ENCODE results near the gene ASTN2.

Gene ASTN2

GRCh38 chr9:116635908-116636307 lies 778.9 kb downstream of the ASTN2 start:
- Histone ChIP-seq H3K27me3 (ENCODE audit: insufficient read depth, low read length) (no peaks in the 10 kb centered on the region), H3K79me2 (ENCODE audit: control insufficient read depth, insufficient read depth, low read length, unreplicated experiment) (no peaks in the 10 kb centered on the region), H3K36me3 (ENCODE audit: insufficient read depth, low read length) (no peaks in the 10 kb centered on the region), H3K4me1 (ENCODE audit: control insufficient read depth, insufficient read depth, low read length, unreplicated experiment) (peaks cover 25% of the 10 kb centered on the region), H3K4me3 (ENCODE audit: low read depth, low read length) (no peak overlapping the region), H2AFZ (ENCODE audit: low read length, unreplicated experiment) (no peak overlapping the region), H3K27ac (ENCODE audit: low read depth, low read length) (no peak overlapping the region)

DNA sequence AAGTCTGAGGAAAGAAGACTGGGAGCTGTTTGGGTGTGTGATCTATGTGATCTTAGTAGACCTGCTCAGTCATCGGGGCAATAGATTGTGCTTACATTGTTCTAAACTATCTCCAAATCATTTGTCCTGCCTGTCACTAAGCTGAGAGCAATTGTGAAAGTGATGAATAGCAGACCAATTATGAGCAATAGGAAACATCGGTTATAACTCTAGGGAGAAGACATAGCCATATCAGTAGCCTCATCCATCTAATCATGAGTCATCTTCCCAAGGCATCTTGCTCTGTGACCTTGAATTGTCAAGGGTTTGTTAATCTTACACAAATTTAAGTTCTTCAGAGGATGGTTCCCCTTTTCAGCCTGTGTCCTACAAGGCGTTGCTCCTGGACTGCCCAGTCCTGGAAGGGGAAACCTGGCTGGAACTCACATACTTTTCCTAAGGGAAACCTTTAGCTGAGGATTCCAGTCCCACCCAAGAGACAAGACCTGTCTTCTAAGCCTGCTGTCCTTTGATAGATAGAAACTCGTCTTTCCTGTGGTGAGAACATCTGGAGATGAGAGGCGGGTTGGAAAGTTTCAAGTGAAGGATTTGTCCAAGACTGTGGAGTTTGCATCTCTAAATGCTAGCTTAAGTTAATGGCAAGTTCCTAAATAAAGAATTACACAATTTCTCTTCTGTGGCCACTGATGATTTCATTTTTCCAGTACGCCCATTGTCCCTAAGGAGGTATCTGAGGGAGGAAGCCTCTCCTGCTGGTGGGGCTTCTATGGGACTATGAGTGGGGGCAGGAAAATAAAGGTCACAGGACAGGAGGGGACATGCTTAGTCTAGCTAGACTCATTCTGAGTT lies 781.6 kb downstream of the ASTN2 start:
- H2AFZ ChIP-seq (ENCODE audit: low read length, unreplicated experiment), result no peak overlapping the region
- peaks cover 17% of the 10 kb centered on the region for H3K4me1 ChIP-seq (ENCODE audit: control insufficient read depth, insufficient read depth, low read length, unreplicated experiment)
- H3K79me2 ChIP-seq (ENCODE audit: control insufficient read depth, insufficient read depth, low read length, unreplicated experiment), result no peaks in the 10 kb centered on the region
- H3K27me3 ChIP-seq (ENCODE audit: insufficient read depth, low read length), result no peaks in the 10 kb centered on the region
- H3K36me3 ChIP-seq (ENCODE audit: insufficient read depth, low read length), result no peaks in the 10 kb centered on the region
- H3K4me3 ChIP-seq (ENCODE audit: low read depth, low read length), result peak overlapping the region; percentile 43
- peak overlapping the region; percentile 85 for H3K27ac ChIP-seq (ENCODE audit: low read depth, low read length)

DNA sequence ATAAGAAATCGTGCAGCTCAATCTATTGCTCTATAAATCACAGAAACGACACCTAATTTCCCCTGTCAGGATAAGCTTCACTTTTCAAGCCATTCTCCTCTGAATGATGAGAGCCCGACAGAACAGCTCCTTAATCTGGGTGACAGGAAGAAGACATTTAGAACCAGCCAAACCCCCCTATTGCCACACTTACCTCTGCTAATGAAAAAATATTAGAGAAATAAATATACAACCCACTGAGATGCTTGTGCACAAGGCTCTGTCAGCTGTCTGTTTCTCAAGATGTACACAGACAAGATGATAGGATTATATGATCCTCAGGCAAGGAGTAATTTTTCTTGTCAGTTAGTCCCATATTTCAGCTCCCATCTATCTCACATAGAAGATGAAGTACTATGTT lies 785.2 kb downstream of the ASTN2 start:
- H3K4me3 ChIP-seq (ENCODE audit: low read depth, low read length), result no peak overlapping the region
- no peaks in the 10 kb centered on the region for H3K36me3 ChIP-seq (ENCODE audit: insufficient read depth, low read length)
- H3K79me2 ChIP-seq (ENCODE audit: control insufficient read depth, insufficient read depth, low read length, unreplicated experiment), result no peaks in the 10 kb centered on the region
- H3K27me3 ChIP-seq (ENCODE audit: insufficient read depth, low read length), result no peaks in the 10 kb centered on the region
- no peak overlapping the region for H2AFZ ChIP-seq (ENCODE audit: low read length, unreplicated experiment)
- H3K4me1 ChIP-seq (ENCODE audit: control insufficient read depth, insufficient read depth, low read length, unreplicated experiment), result peaks cover 17% of the 10 kb centered on the region
- no peak overlapping the region for H3K27ac ChIP-seq (ENCODE audit: low read depth, low read length)

GRCh38 chr9:116628716-116629115 lies 786.1 kb downstream of the ASTN2 start:
- peaks cover 14% of the 10 kb centered on the region for H3K4me1 ChIP-seq (ENCODE audit: control insufficient read depth, insufficient read depth, low read length, unreplicated experiment)
- H3K4me3 ChIP-seq (ENCODE audit: low read depth, low read length), result no peak overlapping the region
- no peak overlapping the region for H3K27ac ChIP-seq (ENCODE audit: low read depth, low read length)
- no peak overlapping the region for H2AFZ ChIP-seq (ENCODE audit: low read length, unreplicated experiment)
- no peaks in the 10 kb centered on the region for H3K79me2 ChIP-seq (ENCODE audit: control insufficient read depth, insufficient read depth, low read length, unreplicated experiment)
- no peaks in the 10 kb centered on the region for H3K27me3 ChIP-seq (ENCODE audit: insufficient read depth, low read length)
- no peaks in the 10 kb centered on the region for H3K36me3 ChIP-seq (ENCODE audit: insufficient read depth, low read length)

- no peak overlapping the region for H2AFZ ChIP-seq (ENCODE audit: low read length, unreplicated experiment)
- H3K4me1 ChIP-seq (ENCODE audit: control insufficient read depth, insufficient read depth, low read length, unreplicated experiment), result peaks cover 8% of the 10 kb centered on the region
- H3K27me3 ChIP-seq (ENCODE audit: insufficient read depth, low read length), result no peaks in the 10 kb centered on the region
- H3K79me2 ChIP-seq (ENCODE audit: control insufficient read depth, insufficient read depth, low read length, unreplicated experiment), result no peaks in the 10 kb centered on the region
- no peak overlapping the region for H3K4me3 ChIP-seq (ENCODE audit: low read depth, low read length)
- H3K36me3 ChIP-seq (ENCODE audit: insufficient read depth, low read length), result no peaks in the 10 kb centered on the region
- H3K27ac ChIP-seq (ENCODE audit: low read depth, low read length), result no peak overlapping the region
Measured at GRCh38 chr9:116627433-116627832, 787.4 kb downstream of the ASTN2 start.

DNA sequence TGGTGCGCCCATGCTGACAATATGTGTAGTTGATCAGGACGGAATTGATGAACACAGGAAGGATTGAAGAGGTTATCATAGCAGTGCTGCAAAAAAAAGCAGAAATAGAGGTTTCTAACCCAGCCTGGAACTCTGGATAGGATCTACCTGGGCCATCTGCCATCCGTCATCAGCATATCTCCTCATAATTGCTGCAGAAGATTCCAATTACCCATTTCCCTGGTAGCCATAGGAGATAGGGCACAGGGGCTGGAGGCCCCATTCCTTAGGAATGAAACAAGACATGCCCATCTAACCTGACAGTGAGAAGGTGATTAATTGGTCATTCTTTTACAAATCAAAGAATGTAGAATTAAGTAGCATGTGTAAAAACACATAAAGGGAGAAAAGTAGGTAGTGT lies 788.1 kb downstream of the ASTN2 start:
- Histone ChIP-seq H3K36me3 (ENCODE audit: insufficient read depth, low read length) (no peaks in the 10 kb centered on the region), H3K27me3 (ENCODE audit: insufficient read depth, low read length) (no peaks in the 10 kb centered on the region), H3K79me2 (ENCODE audit: control insufficient read depth, insufficient read depth, low read length, unreplicated experiment) (no peaks in the 10 kb centered on the region), H3K4me1 (ENCODE audit: control insufficient read depth, insufficient read depth, low read length, unreplicated experiment) (peaks cover 6% of the 10 kb centered on the region), H3K27ac (ENCODE audit: low read depth, low read length) (no peak overlapping the region), H3K4me3 (ENCODE audit: low read depth, low read length) (no peak overlapping the region), H2AFZ (ENCODE audit: low read length, unreplicated experiment) (no peak overlapping the region)

- Histone ChIP-seq H3K79me2 (ENCODE audit: control insufficient read depth, insufficient read depth, low read length, unreplicated experiment) (no peaks in the 10 kb centered on the region), H3K4me3 (ENCODE audit: low read depth, low read length) (no peak overlapping the region), H3K36me3 (ENCODE audit: insufficient read depth, low read length) (no peaks in the 10 kb centered on the region), H3K27me3 (ENCODE audit: insufficient read depth, low read length) (no peaks in the 10 kb centered on the region), H3K27ac (ENCODE audit: low read depth, low read length) (no peak overlapping the region), H3K4me1 (ENCODE audit: control insufficient read depth, insufficient read depth, low read length, unreplicated experiment) (peaks cover 6% of the 10 kb centered on the region), H2AFZ (ENCODE audit: low read length, unreplicated experiment) (no peak overlapping the region)
Measured at GRCh38 chr9:116623715-116624114, 791.1 kb downstream of the ASTN2 start.

DNA sequence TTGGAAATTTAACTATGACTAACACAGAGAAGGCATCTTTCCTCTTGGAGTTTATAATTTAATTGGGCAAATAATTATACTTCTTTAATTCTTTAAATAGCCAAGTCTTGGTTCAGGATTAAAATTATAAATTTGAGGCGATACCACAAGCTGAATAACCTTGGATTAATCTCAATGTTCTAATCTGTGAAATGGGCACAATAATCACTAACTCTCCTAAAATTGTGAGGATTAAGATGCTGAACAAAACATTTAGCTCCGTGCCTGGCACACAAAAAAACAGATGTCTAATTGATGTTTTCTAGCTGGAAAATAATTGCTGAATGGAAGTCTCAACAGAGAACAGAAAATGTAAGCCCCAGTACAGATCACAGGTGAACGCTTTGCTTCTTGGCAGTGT lies 797.5 kb downstream of the ASTN2 start:
- Histone ChIP-seq H3K36me3 (ENCODE audit: insufficient read depth, low read length) (no peaks in the 10 kb centered on the region), H3K4me1 (ENCODE audit: control insufficient read depth, insufficient read depth, low read length, unreplicated experiment) (no peaks in the 10 kb centered on the region), H3K79me2 (ENCODE audit: control insufficient read depth, insufficient read depth, low read length, unreplicated experiment) (no peaks in the 10 kb centered on the region), H3K27ac (ENCODE audit: low read depth, low read length) (no peak overlapping the region), H3K4me3 (ENCODE audit: low read depth, low read length) (no peak overlapping the region), H2AFZ (ENCODE audit: low read length, unreplicated experiment) (no peak overlapping the region), H3K27me3 (ENCODE audit: insufficient read depth, low read length) (no peaks in the 10 kb centered on the region)

DNA sequence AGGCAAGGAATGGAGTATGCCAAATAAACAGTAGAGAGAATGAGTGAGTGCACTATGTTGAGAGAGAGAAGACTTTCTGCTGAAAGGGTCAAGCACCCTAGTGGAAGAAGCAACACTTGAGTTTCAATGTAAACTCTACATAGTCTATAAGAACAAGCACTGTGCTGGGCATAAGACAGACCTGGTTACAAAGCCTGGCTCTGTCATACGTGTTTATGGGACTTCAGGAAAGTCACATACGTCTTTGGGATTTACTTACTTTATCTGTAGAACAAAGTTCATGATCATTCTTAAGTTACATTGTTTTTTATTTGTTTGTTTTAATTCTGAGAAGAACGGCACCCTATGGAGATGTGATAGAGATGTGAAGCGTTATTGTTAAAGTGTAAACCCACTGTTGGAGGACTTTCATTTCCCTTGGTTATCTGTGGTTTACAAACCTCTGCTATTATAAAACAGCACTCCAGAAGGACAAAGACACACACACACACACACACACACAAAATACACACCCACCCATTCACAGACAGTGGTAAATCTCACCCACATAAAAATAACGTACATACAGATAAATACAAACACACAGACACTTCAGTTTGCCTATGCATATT lies 798.4 kb downstream of the ASTN2 start:
- Histone ChIP-seq H3K4me3 (ENCODE audit: low read depth, low read length) (no peak overlapping the region), H2AFZ (ENCODE audit: low read length, unreplicated experiment) (no peak overlapping the region), H3K36me3 (ENCODE audit: insufficient read depth, low read length) (no peaks in the 10 kb centered on the region), H3K27me3 (ENCODE audit: insufficient read depth, low read length) (no peaks in the 10 kb centered on the region), H3K79me2 (ENCODE audit: control insufficient read depth, insufficient read depth, low read length, unreplicated experiment) (no peaks in the 10 kb centered on the region), H3K27ac (ENCODE audit: low read depth, low read length) (no peak overlapping the region), H3K4me1 (ENCODE audit: control insufficient read depth, insufficient read depth, low read length, unreplicated experiment) (no peaks in the 10 kb centered on the region)

- H3K4me1 ChIP-seq (ENCODE audit: control insufficient read depth, insufficient read depth, low read length, unreplicated experiment), result no peaks in the 10 kb centered on the region
- H3K4me3 ChIP-seq (ENCODE audit: low read depth, low read length), result no peak overlapping the region
- no peaks in the 10 kb centered on the region for H3K79me2 ChIP-seq (ENCODE audit: control insufficient read depth, insufficient read depth, low read length, unreplicated experiment)
- no peak overlapping the region for H3K27ac ChIP-seq (ENCODE audit: low read depth, low read length)
- H3K36me3 ChIP-seq (ENCODE audit: insufficient read depth, low read length), result no peaks in the 10 kb centered on the region; the same call in 1 of the 2 replicates
- no peak overlapping the region for H2AFZ ChIP-seq (ENCODE audit: low read length, unreplicated experiment)
- H3K27me3 ChIP-seq (ENCODE audit: insufficient read depth, low read length), result no peaks in the 10 kb centered on the region
Measured at GRCh38 chr9:116608064-116608463, 806.8 kb downstream of the ASTN2 start.

DNA sequence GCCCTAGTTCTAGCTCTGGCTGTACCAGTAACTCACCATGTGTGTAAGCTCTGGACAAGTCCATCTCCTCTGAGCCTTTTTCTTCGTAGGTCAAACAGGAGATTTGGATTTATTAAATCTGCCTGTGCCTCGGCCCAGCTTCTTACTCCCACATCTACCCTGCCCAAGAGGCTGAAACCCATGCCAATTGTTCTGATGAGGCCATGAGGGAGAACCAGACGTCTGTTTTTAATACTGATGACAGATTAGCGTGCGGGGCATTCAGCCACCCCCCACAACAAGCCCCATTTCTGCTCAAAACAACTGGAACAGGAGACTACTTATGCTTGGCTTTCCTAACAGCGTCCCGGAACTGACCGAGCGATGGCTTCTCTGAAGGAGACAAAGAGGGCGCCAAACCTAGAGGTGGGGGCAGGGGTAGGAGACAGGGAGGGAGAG lies 808.9 kb downstream of the ASTN2 start:
- Histone ChIP-seq H3K79me2 (ENCODE audit: control insufficient read depth, insufficient read depth, low read length, unreplicated experiment) (no peaks in the 10 kb centered on the region), H2AFZ (ENCODE audit: low read length, unreplicated experiment) (no peak overlapping the region), H3K36me3 (ENCODE audit: insufficient read depth, low read length) (no peaks in the 10 kb centered on the region; the same call in 1 of the 2 replicates), H3K4me3 (ENCODE audit: low read depth, low read length) (no peak overlapping the region), H3K4me1 (ENCODE audit: control insufficient read depth, insufficient read depth, low read length, unreplicated experiment) (no peaks in the 10 kb centered on the region), H3K27me3 (ENCODE audit: insufficient read depth, low read length) (no peaks in the 10 kb centered on the region), H3K27ac (ENCODE audit: low read depth, low read length) (no peak overlapping the region)
